HEK293T (cell line): ENCODE data around the gene FARP2.
A peak's percentile ranks its signal among the peaks of the same experiment; 100 is the strongest.
"Not testable (repeated sequence)": the region's sequence is repeated elsewhere in the genome, so short reads cannot be mapped to it uniquely, and the experiment has no call there.

Experiments used
- CTCF ChIA-PET: fragments of 350-600 bp; formaldehyde crosslinking; extraction: SDS; loops from one replicate; lab custom pipeline; 2021; ENCODE audit warnings: antibody characterized with exemption, inconsistent platforms; lab: Yijun Ruan, JAX
- POLR2A ChIA-PET: fragments of 350-600 bp; formaldehyde crosslinking; extraction: SDS; loops from one replicate; lab custom pipeline; 2020; ENCODE audit warnings: antibody characterized with exemption, inconsistent platforms; lab: Yijun Ruan, JAX
- DNase-seq: peaks from one replicate; pipeline ENCODE4 v3.0.0; 2012; ENCODE audit warnings: mixed read lengths; ENCODE audit errors: extremely low spot score
- ARNT ChIP-seq: fragments of 450-650 bp; IDR thresholded peaks from 2 replicates; pipeline ENCODE4 v1.6.1; 2017; ENCODE audit warnings: mild to moderate bottlenecking
- BHLHE40 ChIP-seq: fragments of 450-650 bp; IDR thresholded peaks from 2 replicates; pipeline ENCODE4 v1.6.1; 2016; ENCODE audit warnings: mild to moderate bottlenecking, moderate library complexity, borderline replicate concordance
- CTBP1 ChIP-seq: fragments of 450-650 bp; IDR thresholded peaks from 2 replicates; pipeline ENCODE4 v1.6.1; 2016; ENCODE audit warnings: borderline replicate concordance
- ELF4 ChIP-seq: fragments of 450-650 bp; IDR thresholded peaks from 2 replicates; pipeline ENCODE4 v1.6.1; 2017; ENCODE audit warnings: antibody characterized with exemption
- FOXA1 ChIP-seq: fragments of 450-650 bp; IDR thresholded peaks from 2 replicates; pipeline ENCODE4 v1.6.1; 2016; ENCODE audit warnings: mild to moderate bottlenecking
- FOXK2 ChIP-seq: fragments of 450-650 bp; IDR thresholded peaks from 2 replicates; pipeline ENCODE4 v1.6.1; 2016; ENCODE audit warnings: mild to moderate bottlenecking
- FOXM1 ChIP-seq: fragments of 450-650 bp; IDR thresholded peaks from 2 replicates; pipeline ENCODE4 v1.6.1; 2017; ENCODE audit warnings: mild to moderate bottlenecking, borderline replicate concordance
- HDGF ChIP-seq: fragments of 450-650 bp; IDR thresholded peaks from 2 replicates; pipeline ENCODE4 v1.6.1; 2017; ENCODE audit warnings: antibody characterized with exemption, borderline replicate concordance
- L3MBTL2 ChIP-seq: fragments of 450-650 bp; conservative IDR thresholded peaks from 2 replicates; pipeline ENCODE4 v1.6.1; 2016; ENCODE audit warnings: mild to moderate bottlenecking
- LEF1 ChIP-seq: fragments of 450-650 bp; IDR thresholded peaks from 2 replicates; pipeline ENCODE4 v1.6.1; 2017; ENCODE audit warnings: mild to moderate bottlenecking, borderline replicate concordance
- NFRKB ChIP-seq: fragments of 450-650 bp; IDR thresholded peaks from 2 replicates; pipeline ENCODE4 v1.6.1; 2016; ENCODE audit warnings: mild to moderate bottlenecking, moderate library complexity
- SP1 ChIP-seq: fragments of 450-650 bp; IDR thresholded peaks from 2 replicates; pipeline ENCODE4 v1.6.1; 2017
- SUZ12 ChIP-seq: fragments of 450-650 bp; IDR thresholded peaks from 2 replicates; pipeline ENCODE4 v1.6.1; 2016; ENCODE audit warnings: mild to moderate bottlenecking
- TARDBP ChIP-seq: fragments of 450-650 bp; IDR thresholded peaks from 2 replicates; pipeline ENCODE4 v1.6.1; 2016
- ZNF384 ChIP-seq: fragments of 450-650 bp; IDR thresholded peaks from 2 replicates; pipeline ENCODE4 v1.6.1; 2016
- TF ChIP-seq, protein P1 (sequence below): fragments of 450-650 bp; IDR thresholded peaks from 2 replicates; pipeline ENCODE4 v1.6.1; 2016

FARP2 gene

DNA sequence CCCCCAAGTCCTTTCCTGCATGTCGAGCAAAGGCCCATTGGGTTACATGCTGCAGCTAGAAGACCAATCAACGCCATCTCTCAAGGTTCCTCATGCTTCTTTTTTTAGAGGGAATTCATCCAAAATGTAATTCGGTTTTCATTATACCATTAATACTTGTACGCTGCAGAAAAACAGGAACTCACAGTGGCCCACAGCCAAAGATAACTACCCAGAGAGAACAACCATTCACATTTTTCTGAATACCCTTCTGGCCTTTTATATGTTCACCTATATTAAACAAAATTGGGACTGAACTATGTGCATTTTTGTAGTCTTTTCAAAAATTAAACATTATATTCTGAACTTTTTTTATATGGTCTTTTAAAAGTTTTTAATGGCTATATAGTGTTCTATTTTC is 25.8 kb downstream of the FARP2 start:
- no peak for DNase-seq
- TF ChIP-seq CTBP1 (no peak), TARDBP (no peak), L3MBTL2 (no peak), NFRKB (no peak), HDGF (no peak), ELF4 (no peak), ARNT (no peak), SUZ12 (no peak), FOXA1 (no peak), BHLHE40 (no peak)
- TF ChIP-seq, protein P1, sequence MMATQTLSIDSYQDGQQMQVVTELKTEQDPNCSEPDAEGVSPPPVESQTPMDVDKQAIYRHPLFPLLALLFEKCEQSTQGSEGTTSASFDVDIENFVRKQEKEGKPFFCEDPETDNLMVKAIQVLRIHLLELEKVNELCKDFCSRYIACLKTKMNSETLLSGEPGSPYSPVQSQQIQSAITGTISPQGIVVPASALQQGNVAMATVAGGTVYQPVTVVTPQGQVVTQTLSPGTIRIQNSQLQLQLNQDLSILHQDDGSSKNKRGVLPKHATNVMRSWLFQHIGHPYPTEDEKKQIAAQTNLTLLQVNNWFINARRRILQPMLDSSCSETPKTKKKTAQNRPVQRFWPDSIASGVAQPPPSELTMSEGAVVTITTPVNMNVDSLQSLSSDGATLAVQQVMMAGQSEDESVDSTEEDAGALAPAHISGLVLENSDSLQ = no peak
- ChIA-PET POLR2A (no interaction called here), CTCF (no interaction called here)

DNA sequence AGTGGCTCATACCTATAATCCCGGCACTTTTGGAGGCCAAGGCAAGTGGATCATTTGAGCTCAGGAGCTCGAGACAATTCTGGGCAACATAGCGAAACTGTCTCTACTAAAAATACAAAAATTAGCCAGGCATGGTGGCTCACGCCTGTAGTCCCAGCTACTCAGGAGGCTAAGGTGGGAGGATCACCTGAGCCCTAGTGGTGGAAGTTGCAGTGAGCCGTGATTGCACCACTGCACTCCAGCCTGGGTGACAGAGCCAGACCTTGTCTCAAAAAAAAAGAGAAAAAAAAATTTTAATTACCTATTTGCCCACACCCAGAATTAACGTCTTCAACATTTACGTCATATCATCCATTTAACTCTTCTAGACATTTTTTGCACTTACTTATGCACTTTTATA is 29.4 kb downstream of the FARP2 start:
- POLR2A ChIA-PET, DNase-seq: not testable (repeated sequence)
- CTCF ChIA-PET = interaction anchor here (0.7 kb wide), 1 partner anchor 29 kb away, joined by 6 read pairs; no protein-coding TSS in a partner anchor

DNA sequence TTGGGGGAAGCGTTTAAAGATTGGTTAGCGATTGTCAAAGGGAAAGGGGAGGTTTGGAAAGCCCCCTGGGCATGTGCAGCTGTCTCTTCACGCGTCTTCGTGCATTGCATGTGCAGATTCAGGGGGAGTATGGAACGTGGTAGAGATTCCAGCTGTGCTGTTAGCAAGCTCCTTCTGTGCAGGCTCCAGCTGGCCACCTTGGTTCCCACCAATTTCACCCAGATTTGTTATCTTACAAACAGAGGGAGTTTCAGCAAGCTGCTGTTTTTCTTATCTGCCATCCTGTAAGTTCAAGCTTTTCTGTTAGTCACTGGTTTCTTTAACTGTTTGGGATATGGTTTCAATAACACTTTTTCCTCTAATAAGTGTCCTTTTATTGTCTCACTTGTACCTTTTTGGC is 30.4 kb downstream of the FARP2 start:
- TF ChIP-seq FOXM1 (no peak), ELF4 (no peak), HDGF (no peak), BHLHE40 (no peak), SUZ12 (no peak), SP1 (no peak), L3MBTL2 (no peak), NFRKB (no peak), FOXK2 (no peak), ZNF384 (no peak), ARNT (no peak), TARDBP (no peak), FOXA1 (no peak), CTBP1 (no peak), LEF1 (no peak)
- TF ChIP-seq, protein P1 = no peak
- ChIA-PET POLR2A (no interaction called here), CTCF (no interaction called here)
- no peak for DNase-seq

DNA sequence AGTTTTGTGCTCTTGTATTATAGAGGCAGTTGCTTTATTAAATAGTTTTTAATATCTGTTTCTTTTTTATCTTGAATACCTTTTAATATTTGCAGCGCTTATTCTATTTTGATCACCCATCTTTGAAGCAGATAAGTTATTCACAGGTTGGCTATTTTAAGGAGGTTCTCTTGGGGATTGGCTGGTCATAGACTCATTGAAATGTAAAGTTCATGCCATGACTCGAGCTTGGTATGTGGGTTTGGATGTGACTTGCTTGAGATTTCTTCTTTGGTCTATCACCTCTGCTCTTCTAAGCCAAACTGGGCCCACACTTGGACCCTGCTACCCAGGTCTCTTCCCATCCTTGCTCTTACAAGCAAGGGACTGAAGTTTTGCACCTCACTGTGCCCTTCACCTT is 33.6 kb downstream of the FARP2 start:
- CTCF ChIA-PET = no interaction called here
- TF ChIP-seq, protein P1 = no peak
- TF ChIP-seq SP1 = no peak
- no peak for TF ChIP-seq SUZ12
- TF ChIP-seq TARDBP = no peak
- no peak for TF ChIP-seq ZNF384
- no peak for TF ChIP-seq ELF4
- no peak for TF ChIP-seq HDGF
- no peak for TF ChIP-seq FOXM1
- DNase-seq = no peak
- POLR2A ChIA-PET = no interaction called here

DNA sequence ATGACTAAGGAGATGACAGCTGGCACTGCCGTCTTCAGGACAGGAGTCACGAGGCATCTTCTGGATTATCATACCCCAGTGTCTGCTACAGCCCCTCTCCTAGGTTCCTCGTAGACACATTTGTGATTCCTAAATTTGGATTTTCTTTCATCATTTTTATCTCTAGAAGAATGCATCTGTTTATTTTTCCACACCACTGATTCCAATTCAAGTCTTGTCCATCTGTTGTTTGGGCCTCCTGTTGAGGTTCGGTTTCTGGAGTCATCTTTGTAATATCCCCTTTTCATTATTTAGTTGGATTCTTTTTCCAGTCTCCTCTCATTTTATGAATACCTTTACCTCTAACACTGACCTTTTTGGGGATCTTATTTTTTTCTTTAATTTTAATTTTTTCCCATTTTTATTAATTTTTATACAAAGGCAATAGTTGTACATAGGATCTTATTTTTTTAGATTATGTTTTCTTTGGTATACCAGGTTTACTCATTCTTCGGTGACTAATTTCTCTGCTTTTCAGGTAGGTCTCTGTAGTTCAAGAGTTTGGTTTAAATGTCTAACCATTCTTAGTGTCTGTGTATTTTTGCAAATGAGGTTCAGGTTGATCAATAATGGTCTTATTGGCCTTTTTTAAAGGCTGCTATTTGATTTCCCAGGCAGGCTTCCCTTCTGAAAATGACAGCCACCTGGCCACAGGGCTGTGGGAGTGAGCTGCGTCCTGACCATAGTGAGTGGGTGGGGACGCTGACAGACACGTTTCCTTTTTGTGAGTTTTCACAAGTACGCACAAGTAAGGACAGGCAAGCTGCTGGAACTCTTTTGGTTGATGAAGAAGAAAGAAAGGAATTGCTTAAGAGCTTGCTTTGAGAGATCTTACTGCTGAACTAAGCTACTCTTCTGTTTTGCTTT is 34.5 kb downstream of the FARP2 start:
- DNase-seq = no peak
- TF ChIP-seq FOXM1 (no peak), CTBP1 (no peak), LEF1 (no peak), ELF4 (no peak), TARDBP (no peak), HDGF (no peak), L3MBTL2 (no peak), ARNT (no peak), SUZ12 (no peak), NFRKB (no peak), BHLHE40 (no peak)
- TF ChIP-seq, protein P1 = no peak
- ChIA-PET POLR2A (no interaction called here), CTCF (no interaction called here)

DNA sequence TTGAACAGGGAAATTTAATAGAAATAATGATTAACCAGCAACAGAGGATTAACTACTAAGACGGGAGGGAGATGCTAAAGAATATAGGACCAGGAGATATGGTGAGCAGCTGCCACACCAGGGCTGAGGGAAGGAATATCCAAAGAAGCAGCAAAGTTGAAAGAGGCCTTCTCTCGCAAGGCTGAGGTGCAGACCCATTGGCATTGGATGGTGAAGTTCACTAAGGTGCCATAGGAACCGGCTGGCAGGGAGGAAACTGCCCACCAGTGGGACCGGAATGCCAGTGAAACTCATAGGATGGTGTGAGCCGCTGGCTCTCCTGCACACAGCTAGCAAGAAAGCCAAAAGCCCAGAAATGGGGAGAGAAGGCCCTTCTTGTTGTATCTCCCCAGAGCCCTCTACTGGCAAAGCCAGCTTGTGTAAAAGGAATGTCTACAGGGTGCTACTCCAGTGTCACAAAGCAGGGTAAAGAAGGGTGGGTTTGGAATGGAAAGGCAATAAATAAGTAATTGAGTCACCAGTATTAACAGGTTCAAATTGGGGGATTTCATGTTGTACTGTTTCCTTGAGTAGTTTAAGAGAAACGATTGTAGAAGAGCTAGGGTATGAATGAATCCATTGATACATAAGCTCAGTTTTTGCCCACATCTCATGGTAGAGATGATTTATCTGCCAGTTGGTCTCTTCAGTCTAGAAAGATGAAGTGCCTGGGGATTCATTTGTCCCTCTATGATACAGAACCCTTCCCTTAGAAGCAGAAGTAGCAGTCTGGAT is 36.0 kb downstream of the FARP2 start:
- ChIA-PET CTCF (interaction anchor here (1.0 kb wide), 1 partner anchor 540 kb away, joined by 4 read pairs; no protein-coding TSS in a partner anchor), POLR2A (interaction anchor here (1.4 kb wide), 1 partner anchor 8 kb away, joined by 3 read pairs; no protein-coding TSS in a partner anchor)
- DNase-seq = peak; percentile 22
- no peak for TF ChIP-seq TARDBP
- TF ChIP-seq NFRKB = no peak
- TF ChIP-seq CTBP1 = no peak
- TF ChIP-seq FOXA1 = no peak
- no peak for TF ChIP-seq L3MBTL2
- no peak for TF ChIP-seq SP1
- no peak for TF ChIP-seq ARNT
- no peak for TF ChIP-seq FOXM1
- TF ChIP-seq BHLHE40 = no peak
- no peak for TF ChIP-seq ZNF384

DNA sequence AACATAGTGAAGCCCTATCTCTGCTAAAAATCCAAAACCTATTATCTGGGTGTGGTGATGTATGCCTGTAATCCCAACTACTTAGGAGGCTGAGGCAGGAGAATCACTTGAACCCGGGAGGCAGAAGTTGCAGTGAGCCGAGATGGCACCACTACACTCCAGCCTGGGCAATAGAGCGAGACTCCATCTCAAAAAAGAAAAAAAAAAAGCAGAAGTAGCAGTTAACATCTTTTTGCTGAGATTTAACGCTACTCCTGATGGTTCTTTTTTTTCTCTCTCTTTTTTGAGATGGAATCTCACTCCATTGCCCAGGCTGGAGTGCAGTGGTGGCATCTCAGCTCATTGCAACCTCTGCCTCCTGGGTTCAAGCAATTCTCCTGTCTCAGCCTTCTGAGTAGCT is 36.7 kb downstream of the FARP2 start:
- POLR2A ChIA-PET, DNase-seq: not testable (repeated sequence)
- CTCF ChIA-PET = interaction anchor here (1.0 kb wide), 1 partner anchor 541 kb away, joined by 4 read pairs; no protein-coding TSS in a partner anchor
